ENCODE results near the gene LONRF3.
A peak's percentile ranks its signal among the peaks of the same experiment; 100 is the strongest.
"Not testable (repeated sequence)": the region's sequence is repeated elsewhere in the genome, so short reads cannot be mapped to it uniquely, and the experiment has no call there.

The LONRF3 gene

DNA sequence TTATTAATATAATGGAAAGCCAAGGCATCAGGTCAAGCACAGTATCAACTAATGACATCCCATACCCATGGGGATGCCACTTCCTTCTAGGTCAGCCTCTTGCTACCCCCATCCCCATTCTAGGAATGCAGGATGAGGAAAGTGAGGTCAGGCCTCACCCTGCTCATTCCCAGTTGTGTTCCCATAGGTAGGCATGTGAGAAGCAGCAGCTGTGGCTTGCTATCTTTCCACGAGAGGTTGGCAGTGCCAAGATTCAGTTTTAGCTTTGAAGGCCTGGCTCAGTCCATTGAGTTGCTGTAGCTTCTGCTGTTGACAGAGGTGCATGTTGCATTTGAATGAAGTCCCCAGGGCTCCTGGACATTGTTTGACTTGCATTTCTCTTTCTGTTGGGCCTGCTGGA lies 15.5 kb downstream of the LONRF3 start:
- DNase-seq = no peak

DNA sequence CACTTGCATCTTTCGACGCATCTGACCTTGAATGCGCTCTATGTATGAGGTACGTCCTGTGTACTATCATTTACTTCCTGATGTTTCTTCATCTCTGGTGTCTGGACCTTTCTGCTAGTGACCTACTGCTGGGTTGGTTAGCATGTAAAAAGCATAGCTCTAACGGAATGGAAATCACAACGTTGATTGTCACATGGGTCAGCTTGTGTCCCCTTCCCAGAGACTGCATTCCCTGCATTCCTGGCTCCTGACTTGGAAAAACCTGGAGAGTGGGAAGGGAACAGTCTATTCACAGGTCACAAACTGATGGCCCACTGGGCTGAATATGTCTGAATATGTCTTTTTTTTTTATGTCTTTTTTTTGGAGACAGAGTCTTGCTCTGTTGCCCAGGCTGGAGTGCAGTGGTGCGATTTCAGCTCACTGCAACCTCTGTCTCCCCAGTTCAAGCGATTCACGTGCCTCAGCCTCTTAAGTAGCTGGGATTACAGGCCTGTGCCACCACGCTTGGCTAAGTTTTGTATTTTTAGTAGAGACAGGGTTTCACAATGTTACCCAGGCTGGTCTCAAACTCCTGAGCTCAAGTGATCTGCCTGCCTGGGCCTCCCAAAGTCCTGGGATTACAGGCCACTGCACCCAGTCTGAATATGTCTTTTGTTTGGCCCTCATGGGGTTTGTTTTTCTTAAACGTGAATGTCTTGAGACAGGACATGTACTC lies 16.3 kb downstream of the LONRF3 start:
- DNase-seq = no peak

DNA sequence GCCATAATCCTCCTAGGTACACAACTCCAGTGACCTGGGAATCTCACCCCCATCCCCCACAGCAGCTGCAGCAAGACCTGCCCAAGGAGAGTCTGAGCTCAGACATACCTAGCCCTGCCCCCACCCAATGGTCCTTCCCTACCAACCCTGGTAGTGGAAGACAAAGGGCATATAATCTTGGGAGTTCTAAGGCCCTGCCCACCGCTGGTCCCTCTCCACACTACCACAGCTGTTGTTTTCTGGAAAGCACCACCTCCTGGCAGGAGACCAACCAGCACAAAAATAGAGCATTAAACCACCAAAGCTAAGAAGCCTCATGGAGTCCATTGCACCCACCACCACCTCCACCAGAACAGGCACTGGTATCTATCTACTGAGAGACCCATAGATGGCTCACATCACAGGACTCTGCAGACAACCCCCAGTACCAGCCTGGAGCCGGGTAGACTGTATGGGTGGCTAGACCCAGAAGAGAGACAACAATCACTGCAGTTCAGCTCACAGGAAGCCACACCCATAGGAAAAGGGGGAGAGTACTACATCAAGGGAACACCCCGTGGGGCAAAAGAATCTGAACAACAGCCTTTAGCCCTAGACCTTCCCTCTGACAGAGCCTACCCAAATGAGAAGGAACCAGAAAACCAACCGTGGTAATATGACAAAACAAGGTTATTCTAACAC lies 18.2 kb downstream of the LONRF3 start:
- not testable (repeated sequence) for DNase-seq

- no peak for DNase-seq
Observed at GRCh38 chrX:119003462-119003861, 29.0 kb downstream of the LONRF3 start.

- DNase-seq = peak; percentile 8
Observed at GRCh38 chrX:119004920-119005524, 30.6 kb downstream of the LONRF3 start.

DNA sequence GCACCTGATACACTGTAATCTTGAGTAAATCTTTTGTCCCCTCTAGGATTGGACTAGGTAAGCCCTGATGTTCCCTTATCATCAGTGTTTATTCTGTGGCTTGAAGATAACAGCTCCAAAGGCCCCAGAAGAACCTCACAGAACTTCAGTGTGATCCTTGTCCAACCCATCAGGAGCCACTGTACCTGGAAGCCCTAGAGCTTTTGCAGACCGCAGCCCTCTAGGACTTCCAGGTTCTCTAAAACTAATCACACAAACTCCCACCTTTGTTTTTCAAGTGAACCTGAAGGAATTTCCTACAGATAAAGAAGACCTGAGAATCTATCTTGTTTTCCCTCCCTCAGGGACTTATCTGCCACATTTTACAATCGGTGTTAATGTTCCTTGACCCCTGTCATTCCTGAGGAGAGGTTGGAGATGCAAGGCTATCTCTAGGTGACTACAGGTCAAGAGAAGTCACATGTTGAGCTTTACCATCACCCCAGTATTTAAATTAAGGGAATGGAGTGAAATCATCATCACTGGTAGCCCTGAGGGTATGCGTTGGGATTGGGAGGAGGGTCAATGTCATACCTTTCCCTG lies 32.9 kb downstream of the LONRF3 start:
- DNase-seq = no peak

GRCh38 chrX:119008110-119008744 lies 33.8 kb downstream of the LONRF3 start:
- peak; percentile 3 for DNase-seq

DNA sequence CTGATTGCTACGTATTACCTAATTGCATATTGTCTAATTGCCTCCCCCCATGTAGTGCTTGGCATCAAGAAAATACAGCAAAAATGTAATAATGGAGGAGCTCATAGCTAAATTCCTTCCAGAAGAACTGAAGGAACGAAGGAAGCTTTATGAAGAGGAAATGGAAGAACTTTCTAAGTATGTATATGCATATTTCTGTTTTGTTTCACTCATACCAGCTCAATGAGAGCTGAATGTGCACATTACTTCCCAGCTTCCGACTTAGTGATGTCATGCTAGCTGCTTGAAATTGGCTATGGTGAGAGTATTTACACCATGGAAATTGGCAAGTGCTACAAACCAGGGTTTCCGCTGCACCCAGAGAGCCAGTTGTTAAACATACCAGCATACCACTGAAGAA lies 34.7 kb downstream of the LONRF3 start:
- no peak for DNase-seq

DNA sequence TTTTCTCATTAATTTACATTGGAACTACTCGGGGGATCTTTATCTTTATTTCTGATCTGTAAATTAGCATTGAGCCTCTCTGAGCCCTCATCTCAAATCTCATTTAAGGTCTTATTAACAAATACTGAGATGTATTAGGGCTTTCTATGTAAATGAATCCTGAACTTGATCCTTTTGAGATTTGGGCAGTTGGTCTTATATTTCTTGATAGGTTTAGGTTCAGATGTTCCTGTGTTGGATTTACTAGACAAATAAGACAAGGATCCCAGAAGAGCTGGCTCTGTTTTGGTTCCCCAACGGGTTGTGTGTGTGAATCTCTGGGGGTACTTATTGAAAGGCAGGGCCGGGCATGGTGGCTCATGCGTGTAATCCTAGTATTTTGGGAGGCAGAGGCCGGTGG lies 36.1 kb downstream of the LONRF3 start:
- DNase-seq = no peak

GRCh38 chrX:119013164-119013563 lies 38.7 kb downstream of the LONRF3 start:
- no peak for DNase-seq

DNA sequence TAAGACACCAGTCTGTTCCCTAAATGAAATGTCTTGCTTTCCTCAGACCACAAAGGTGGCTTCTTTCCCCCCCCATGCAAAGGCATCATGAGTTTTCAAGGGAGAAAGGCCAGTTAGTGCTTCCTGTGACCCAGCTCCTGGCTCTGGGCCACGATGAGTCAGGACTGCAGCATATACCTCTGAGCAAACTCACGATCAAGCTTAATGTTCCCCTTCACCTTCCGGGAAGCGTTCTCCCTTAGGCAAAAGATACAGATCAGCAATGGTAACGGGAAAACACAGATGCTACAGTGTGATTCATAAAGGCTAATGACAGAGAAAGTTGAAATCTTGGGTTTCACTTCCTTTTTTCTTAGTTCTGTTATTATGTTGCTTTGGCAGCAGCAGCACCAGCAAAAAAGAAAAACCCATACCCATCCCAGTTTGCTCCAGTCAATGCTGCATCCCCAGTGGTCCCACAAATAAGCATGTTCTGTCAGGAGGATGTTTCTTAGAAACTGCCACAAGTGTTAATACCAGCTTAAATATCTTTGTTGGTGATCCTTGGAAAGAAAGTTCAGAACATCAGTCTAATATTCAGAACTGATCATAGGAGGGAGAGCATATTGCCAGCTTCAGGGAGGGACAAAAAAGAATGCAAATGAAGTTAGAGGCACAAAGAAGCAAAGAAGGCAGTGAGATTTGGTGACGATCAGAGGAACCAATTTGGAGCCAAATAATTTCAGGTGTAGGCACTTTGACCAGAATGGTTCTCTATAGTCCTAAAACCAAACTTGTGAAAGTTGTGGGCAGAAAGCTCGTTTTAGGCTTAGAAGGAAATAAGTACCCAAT lies 41.2 kb downstream of the LONRF3 start:
- no peak for DNase-seq

DNA sequence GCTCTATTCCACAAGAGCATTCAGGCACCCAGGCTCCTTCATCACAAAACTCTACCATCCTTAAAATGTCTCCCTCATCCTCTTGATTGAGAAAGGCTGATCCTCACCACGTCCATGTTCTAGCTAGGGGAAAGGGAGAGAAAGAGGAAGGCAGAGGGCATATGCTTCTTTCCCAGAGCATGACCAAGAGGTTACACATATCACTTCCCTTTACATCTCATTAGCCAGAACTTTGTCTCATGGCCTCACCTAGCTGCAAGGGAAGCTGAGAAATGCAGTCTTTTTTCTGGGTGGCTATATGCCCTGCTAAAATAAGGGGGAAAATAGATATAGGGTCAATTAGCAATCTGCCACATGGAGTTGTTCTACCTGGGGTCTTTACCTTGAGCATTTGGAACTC lies 42.7 kb downstream of the LONRF3 start:
- no peak for DNase-seq

GRCh38 chrX:119025900-119026299 lies 51.5 kb downstream of the LONRF3 start:
- DNase-seq = no peak

- not testable (repeated sequence) for DNase-seq
Observed at GRCh38 chrX:119026344-119026743, 51.9 kb downstream of the LONRF3 start.

GRCh38 chrX:119027960-119028732 lies 53.7 kb downstream of the LONRF3 start:
- not testable (repeated sequence) for DNase-seq

GRCh38 chrX:119028733-119029330 lies 54.4 kb downstream of the LONRF3 start:
- DNase-seq = no peak

DNA sequence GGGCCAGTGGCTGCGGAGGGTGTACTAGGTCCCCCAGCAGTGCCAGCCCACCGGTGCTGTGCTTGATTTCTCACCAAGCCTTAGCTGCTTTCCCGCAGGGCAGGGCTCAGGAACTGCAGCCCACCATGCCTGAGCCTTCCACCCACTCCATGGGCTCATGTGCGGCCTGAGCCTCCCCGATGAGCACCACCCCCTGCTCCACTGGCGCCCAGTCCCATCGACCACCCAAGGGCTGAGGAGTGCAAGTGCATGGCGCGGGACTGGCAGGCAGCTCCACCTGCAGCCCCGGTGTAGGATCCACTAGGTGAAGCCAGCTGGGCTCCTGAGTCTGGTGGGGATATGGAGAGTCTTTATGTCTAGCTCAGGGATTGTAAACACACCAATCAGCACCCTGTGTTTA lies 55.2 kb downstream of the LONRF3 start:
- DNase-seq = not testable (repeated sequence)

DNA sequence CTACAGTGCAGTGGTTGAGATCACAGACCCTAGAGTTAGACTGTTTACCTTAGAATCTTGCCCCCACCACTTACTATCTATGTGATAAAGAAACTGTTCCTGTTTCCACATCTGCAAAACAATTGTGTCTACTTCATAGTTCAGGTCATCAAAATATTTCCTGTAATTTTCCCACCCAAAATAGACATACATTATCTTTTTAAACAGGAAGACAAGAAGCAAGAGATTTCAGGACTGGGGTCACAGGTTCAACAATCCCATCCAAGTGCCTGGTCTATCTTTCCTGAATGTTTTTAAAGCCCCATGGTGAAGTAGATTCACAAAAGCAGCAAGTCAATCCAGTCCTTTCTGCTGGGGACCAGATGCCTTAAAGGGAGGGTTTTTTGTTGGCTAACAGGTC lies 56.6 kb downstream of the LONRF3 start:
- no peak for DNase-seq

GRCh38 chrX:119036107-119037029 lies 62.0 kb downstream of the LONRF3 start:
- DNase-seq = no peak

DNA sequence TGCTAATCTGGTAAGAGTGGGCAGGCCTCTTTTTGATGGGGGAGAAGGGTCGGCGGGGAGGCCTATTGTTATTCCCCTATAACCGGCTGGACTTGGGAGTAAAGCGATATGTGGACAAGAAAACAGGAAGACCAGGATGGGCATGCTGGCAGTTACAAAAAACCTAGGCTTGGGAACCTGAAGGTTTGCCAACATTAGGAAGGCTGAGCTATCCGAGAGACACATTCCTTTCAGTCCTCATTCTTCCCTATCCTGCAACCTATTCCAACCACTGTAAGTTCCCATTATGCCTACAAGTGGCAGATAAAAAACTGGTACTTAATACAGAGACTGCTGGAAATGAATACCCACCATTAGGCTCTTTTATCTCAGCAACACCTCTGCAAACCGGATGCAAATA lies 66.0 kb downstream of the LONRF3 start:
- no peak for DNase-seq
